Medulla oblongata (tissue), 1 donor: ENCODE results near the gene PACSIN2.

ENCODE experiments used
- DNase-seq: peaks from one replicate; pipeline ENCODE4 v3.0.0-alpha.2; 2015; ENCODE audit errors: extremely low spot score

PACSIN2 gene

GRCh38 chr22:42905702-42906183 lies 109.2 kb downstream of the PACSIN2 start:
- no peak for DNase-seq

DNA sequence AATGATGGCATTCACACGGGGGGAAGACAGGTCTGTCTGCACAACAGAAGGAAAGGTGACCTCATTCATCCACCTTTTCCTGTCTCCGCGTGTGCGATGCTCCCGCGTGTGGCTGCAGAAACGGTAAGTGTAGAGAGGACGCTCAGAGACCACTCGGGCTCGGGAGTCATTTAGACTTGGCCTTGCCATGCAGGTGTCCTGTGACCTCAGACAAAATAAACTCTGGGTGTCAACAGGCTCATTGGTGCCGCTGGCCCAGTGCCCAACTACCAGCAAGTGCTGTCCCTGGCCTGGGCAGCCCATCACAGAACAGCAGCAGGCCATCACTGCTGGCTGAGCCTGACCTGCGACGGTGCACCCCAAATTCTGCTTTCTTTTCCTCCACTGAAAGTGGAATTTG lies 109.7 kb downstream of the PACSIN2 start:
- DNase-seq = no peak

- no peak for DNase-seq
Measured at GRCh38 chr22:42904050-42904449, 110.9 kb downstream of the PACSIN2 start.

GRCh38 chr22:42902875-42903510 lies 112.0 kb downstream of the PACSIN2 start:
- no peak for DNase-seq

DNA sequence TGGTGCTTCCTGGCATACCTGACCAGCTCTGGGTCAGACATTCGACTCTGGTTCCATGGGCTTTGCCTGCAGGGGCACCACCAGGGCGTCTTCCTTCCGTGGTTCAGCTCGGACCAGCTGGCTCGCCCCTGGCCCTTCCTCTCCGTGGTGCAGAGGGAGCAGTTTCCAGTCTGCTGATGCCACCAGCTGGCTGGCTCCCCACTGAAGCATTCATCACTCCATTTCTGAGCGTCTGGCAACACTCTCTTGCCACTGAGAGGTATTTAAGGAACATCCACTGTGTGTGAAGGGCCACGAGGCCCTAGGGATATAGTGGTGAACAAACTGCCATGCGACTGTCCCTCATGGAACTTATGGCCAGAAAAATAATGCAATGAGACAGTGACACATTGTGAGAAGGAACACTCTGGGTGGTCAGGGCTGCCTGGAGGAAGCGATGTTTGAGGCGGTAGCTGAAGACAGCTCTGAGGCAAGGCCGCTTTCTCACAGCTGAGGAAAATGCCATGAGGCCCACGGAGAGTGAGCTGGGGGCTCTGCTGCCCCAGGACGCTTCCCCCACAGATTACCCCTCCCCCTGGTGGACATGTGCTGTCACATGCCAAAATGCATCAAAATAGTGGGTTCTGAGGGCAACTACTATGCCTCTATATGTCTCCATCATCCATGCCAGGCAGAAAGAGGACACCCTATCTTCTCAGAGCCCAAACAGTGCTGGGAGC lies 113.0 kb downstream of the PACSIN2 start:
- DNase-seq = no peak

DNA sequence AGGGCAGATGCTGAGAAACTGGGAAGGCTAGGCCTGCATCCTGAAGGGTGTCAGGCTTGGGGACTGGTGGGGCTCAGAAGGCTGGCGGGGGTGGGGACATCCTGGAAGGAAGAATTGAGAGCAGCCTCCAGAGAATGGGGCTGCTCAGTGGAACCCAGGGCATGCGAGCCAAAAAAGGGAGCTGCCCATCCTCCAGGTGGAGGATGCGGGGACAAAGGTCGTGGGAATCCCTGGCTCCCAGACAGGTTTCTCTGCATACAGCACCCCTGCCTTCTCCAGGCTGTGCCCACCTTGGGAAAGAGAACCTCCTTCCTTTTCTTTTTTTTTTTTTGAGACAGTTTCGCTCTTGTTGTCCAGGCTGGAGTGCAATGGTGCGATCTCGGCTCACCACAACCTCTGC lies 117.0 kb downstream of the PACSIN2 start:
- DNase-seq = no peak

- DNase-seq = peak; percentile 63
Measured at GRCh38 chr22:42895541-42895981, 119.4 kb downstream of the PACSIN2 start.

DNA sequence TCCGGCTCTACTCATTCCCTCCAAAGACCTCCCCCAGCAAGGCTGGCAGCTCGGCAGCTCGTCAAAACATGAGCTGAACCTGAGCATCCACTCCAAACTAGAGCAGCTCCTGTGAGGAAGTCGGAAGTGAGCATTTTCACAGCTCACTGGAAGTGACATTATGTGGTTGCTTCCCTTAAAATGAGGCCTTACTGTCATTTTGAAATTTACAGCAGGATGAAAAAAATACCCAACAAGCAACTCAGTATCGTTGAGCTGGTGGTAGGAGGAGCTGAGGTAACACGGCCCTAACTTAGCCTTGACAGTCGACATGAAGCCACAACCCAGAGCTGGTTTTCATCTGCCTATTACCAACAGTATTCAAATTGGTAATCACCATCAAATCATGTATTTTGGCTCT lies 119.9 kb downstream of the PACSIN2 start:
- peak; percentile 44 for DNase-seq

DNA sequence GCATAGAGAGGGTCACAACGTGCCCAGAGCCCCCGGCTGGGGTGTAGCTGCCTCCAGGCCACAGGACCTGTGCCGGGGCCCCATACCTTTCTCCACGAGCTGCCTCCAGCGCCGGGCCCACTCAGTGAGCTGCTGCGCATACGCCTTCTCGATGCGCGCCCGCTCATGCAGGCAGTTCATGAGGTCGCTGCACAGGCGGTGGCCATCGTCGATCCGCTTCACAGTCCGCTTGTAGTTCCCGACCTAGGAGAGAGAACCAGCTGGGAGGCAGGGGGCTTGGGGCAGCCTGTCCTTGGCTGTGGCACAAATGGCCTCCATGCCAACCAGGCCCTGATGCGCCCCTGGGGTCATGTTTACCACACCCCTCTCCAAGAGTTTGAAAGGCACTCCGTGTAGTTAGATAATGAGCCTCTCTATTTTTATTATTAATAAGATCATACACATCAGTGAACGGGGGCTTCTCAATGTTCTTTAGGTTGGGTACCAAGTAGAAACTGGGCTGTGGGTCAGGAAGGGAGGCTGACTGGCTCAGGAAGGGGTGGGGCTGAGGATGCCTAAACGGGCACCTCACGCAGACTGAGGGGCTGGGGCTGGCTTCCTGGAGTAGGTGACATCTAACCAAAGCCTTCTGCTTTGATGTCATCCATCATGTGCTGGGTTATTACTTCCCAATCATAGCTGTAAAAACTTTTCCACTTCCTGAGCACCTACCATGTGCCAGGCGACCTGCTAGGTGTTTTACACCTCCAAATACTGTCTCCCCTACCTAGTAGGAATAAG lies 121.4 kb downstream of the PACSIN2 start:
- no peak for DNase-seq

DNA sequence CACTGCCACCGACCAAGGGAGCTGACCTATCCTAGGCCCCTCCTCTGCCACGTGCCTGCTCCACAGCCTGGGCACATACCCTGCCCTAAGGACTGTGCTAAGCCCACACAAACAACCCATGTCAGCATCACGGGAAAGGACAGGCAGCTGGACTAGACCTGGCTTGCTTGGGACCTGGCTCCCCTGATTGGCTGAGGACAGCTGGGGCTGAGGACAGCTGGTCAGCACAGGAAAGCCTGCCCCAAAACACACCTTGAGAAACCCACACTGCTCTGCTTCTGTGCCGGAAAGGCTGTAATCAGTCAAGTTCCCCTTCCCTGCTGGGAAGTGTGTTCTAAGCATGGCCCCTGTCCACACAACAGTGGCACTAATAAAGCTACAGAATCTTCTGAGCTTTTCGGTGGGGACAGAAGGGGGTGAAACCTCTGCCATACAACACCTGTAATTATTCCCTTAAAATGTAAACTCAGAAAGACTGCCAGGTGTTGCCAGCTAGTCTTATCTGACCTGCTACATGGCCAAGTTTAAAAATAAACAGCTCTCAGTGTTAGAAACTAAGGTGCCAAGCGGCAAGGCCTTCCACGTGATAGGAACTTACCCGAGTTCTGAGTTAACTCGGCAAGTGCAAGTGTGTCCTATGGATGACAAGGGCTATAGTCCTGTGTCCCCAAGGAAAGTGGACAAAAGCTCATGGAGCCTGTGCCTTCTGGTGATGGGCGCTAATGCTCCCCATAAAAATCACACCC lies 122.2 kb downstream of the PACSIN2 start:
- peak; percentile 44 for DNase-seq

DNA sequence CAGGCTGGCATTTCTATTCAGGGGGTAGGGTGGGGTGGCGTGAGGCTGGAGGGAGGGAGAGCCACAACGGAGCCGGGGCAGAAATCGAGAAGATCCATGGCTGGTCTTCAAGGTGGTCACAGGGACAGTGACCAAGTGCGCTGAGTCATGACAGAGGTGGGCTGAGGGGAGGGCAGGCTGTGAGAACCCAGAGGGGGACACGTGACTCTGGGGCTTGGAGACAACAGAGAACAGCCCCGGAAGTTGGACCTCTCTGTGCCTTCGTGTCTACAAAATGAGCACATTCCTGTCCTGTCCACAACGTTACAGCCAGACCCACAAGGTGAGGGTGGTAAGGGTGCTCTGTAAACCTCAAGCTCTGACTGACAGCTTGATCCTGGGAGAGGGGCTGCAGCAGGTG lies 122.8 kb downstream of the PACSIN2 start:
- no peak for DNase-seq

- DNase-seq = no peak
Measured at GRCh38 chr22:42891696-42892095, 123.3 kb downstream of the PACSIN2 start.

DNA sequence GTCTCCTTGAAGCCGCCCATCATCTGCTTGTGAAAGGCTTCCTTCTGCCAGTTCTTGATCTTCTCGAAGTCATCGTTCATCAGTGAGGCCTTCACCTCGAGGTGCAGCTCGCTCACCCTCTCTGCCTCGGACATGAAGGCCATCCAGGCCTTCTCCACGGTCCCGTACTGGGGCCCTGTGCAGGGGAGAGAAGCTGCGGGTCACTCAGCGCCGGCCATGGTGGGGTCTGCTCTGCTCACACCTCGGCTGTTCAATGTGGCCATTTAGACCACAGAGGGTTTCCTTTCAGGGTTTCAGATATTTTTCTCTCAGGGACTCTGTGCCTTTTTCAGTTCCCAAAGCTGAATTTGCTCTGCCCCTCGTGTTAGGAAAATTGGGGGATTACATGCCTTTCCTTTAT lies 123.9 kb downstream of the PACSIN2 start:
- no peak for DNase-seq

GRCh38 chr22:42889304-42889703 lies 125.6 kb downstream of the PACSIN2 start:
- peak; percentile 91 for DNase-seq

DNA sequence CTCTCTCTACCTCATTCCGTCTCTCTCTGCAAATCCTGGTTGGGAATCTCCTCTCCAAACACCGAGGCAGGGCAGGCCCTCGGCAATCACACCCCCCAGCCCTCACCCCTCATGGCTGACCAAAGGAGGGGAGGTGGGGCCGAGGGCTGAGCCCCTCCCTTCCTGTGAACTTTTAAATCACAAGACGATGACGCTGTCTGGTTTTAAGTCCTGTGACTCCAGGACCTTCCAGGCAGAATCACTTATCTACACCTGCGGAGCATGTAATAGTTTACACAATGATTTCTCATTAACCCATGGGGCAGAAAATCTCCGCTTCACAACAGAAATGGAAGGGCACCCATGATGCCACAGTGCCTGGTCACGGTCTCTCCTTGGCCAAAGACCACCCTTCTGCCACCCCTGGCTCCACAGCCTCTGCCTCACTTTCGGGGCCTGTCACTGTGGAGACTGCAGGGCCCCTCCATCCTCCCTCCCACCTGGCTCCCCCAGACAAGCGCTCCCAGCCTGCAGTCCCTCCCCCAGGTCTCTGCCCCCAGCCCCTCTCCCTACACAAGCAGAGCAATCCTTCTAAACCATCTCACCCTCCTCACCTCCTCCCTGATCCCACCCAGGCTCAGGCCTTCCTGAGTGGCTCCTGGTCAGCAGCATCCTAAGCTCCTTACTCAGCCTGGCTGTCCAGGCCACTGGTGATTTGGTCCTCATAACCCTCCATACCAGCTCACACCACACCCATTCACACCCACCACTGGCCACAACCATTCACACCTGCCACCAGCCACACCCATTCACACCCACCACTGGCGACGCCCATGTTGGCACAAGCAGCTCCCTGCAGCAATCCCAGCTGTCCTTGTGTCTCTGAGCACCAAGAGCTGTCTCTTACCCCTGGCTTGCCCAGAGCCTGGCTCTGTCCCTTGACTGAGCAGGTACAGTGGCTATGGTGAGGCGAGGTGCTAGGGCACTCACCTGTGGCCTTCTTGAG lies 127.1 kb downstream of the PACSIN2 start:
- no peak for DNase-seq

DNA sequence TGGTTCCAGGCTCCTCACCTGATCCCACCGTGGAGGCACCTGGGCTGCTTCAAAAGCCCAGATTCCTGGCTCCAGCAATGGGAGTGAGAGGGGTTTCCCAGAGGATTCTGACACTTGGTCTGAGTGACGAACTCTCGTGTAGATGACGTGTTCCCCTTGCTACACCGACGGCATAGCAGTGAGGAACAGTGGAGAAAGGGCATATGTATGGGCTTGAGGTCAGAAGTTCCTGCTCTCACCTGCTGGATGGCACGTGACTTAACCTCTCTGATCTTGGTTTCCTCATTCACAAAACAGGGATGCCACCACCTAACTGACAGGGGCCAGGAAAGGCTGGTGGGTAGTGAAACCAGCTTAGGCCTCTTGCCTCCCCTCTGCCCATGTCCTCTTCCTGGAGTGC lies 127.8 kb downstream of the PACSIN2 start:
- no peak for DNase-seq

DNA sequence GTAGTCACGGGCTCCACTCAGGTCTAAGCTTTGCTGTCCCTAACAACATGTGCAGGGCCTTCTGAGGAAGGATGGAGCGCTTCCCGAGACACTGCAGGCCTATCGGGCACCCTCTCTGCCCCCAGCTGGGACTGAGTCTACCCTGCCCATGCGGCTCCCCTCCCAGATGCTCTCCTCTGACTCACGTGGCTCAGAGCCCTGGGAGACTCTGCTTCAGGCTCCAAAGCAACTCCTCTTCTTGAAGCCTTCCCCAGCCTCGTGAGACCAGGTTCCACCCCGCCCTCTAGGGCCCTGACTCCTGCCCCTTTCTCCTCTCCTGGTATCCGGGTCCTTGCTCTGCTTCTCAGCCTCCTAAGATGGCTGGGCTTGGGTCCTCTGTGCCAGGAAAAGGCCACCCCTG lies 129.5 kb downstream of the PACSIN2 start:
- no peak for DNase-seq

- no peak for DNase-seq
Measured at GRCh38 chr22:42884616-42885375, 130.2 kb downstream of the PACSIN2 start.

GRCh38 chr22:42883970-42884369 lies 131.0 kb downstream of the PACSIN2 start:
- no peak for DNase-seq

GRCh38 chr22:42883121-42883520 lies 131.8 kb downstream of the PACSIN2 start:
- no peak for DNase-seq
